DMS79 (cell line): Measurements from ENCODE around the gene USP24.

Source experiments
- DNase-seq: peaks from one replicate; lab custom pipeline; 2025; lab: John Stamatoyannopoulos, UW

The USP24 gene, protein sequence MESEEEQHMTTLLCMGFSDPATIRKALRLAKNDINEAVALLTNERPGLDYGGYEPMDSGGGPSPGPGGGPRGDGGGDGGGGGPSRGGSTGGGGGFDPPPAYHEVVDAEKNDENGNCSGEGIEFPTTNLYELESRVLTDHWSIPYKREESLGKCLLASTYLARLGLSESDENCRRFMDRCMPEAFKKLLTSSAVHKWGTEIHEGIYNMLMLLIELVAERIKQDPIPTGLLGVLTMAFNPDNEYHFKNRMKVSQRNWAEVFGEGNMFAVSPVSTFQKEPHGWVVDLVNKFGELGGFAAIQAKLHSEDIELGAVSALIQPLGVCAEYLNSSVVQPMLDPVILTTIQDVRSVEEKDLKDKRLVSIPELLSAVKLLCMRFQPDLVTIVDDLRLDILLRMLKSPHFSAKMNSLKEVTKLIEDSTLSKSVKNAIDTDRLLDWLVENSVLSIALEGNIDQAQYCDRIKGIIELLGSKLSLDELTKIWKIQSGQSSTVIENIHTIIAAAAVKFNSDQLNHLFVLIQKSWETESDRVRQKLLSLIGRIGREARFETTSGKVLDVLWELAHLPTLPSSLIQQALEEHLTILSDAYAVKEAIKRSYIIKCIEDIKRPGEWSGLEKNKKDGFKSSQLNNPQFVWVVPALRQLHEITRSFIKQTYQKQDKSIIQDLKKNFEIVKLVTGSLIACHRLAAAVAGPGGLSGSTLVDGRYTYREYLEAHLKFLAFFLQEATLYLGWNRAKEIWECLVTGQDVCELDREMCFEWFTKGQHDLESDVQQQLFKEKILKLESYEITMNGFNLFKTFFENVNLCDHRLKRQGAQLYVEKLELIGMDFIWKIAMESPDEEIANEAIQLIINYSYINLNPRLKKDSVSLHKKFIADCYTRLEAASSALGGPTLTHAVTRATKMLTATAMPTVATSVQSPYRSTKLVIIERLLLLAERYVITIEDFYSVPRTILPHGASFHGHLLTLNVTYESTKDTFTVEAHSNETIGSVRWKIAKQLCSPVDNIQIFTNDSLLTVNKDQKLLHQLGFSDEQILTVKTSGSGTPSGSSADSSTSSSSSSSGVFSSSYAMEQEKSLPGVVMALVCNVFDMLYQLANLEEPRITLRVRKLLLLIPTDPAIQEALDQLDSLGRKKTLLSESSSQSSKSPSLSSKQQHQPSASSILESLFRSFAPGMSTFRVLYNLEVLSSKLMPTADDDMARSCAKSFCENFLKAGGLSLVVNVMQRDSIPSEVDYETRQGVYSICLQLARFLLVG (N-terminal part only)

DNA sequence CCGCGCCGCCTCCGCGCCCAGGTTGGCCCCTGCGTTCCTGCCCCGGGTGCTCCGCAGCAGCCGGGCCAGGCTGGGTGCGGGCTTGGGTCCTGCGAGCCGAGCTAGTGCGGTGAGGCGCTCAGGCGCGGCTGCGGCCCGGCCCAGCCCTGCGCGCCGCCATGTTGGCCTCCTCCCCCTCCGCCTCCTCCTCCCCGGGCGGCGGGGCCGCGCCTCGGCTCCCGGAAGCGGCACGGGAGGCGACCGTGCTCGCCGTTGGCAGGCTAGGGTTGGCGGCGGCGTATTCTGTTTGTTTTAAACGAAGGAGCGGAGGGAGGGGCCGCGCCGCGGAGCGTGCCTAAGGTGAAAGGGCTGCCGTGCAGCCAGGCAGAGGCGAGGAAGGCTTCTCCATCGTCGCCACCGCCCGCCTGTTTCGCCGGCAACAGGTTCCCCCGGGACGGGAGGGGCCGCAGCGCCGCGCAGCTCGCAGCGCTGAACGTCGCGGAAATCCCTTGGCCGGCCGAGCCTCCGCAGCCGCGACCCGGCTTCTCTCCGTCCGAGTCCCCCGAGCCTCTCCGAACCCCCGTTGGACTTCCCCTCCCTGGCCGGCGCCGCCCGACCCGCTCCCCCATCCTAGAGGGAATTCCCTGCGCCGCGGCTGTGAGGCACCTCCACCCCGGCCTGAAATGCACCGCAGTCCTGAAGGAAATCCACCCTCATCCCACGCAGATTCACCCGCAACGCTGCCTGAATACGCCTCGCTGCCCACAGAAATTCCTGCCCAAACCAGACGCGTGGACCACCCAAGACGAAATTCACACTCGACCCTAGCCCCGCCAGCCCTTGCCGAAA is at the start of gene USP24:
TSS of gene USP24 (minus strand) at position 171 of the 828 bp plus-strand sequence. CDS start 251 bp downstream, outside the sequence.
- DNase-seq = peak; percentile 59

DNA sequence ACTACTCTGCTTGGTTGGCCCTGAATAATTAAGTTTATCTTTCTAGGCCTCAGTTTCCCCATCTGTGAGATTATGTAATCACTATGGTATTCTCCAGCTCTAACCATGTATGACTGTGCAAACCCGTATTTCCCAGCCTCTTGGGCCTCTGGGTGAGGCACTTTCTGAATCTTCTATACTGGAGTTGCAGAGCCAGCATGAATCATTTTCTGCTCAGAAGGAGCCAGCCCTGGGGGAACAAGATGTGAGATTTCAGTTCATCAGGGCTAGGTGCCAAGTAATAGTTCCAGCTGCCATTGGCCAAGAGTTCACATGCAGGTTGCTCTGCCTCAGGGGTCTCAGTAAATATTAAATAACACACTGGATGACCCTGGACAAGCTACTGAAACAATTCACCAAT is 47.7 kb upstream of the USP24 start:
- no peak for DNase-seq

DNA sequence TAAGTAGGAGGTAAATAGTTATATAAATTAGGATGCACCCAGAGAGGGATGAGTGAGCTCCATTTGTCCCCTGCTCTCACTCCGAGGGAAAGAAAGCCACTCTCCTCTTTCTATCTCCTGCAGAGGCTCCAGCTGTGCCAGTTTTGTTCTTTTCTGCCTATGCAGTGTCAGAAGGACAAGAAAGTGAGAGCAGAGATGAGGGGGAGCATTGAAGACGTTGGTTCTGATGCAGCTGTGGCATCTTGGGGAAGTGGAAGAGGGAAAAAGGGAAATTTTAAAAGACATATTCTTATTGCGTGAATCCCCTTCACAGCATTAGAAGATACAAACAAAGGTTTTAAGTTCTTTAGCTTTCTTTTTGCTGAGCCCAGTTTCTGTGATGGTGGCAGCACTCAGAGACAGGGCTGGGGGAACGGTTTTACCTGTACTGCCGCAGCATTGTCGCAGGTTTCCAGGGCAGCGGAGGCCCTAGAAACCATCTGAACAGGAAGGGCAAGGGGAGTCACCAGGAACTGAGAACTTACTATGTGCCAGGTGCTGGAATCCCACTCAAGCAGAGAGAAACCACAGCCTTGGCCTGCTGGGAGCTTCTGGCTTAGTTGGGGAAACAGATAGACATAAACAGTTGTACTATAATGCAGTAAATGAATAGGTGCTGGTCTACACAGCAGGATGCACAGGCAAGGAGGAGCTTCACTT is 44.9 kb upstream of the USP24 start:
- no peak for DNase-seq

DNA sequence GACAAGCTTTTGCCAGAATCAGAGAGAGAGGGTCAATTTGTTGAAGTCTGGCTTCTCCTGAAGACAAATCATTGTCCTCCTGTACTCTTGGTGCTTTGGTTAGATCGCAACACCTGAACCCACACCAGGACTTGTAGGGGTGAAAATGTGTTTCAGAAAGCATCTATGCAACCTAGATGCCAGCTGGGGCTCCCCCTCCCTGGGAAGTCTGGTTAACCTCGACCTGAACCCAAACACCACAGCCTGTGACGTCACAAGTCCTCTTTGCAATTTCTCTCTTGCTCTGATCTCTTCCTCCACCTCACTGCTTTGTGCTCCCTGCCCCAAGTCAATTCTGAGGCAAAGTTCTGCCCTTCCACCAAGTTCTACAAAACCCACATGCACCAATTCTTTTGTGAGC is 42.8 kb upstream of the USP24 start:
- no peak for DNase-seq

DNA sequence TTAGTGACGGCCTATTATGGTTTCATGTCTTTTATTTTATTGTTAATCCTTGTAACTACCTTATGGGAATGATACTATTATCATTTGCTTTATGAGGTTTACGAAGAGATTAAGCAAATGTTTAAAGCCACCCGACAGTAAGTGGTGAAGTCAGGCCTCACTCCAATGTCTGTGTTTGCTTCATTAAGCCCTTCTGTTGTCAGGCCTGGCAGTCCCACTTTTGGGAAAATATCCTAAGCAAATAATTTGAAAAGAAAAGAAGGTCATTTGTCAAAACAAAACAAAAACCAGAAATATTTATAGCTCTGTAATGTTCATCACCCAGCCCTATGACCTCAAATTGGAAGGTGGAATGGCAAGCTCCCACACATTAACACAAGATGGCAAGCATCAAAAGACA is 40.7 kb upstream of the USP24 start:
- DNase-seq = no peak

DNA sequence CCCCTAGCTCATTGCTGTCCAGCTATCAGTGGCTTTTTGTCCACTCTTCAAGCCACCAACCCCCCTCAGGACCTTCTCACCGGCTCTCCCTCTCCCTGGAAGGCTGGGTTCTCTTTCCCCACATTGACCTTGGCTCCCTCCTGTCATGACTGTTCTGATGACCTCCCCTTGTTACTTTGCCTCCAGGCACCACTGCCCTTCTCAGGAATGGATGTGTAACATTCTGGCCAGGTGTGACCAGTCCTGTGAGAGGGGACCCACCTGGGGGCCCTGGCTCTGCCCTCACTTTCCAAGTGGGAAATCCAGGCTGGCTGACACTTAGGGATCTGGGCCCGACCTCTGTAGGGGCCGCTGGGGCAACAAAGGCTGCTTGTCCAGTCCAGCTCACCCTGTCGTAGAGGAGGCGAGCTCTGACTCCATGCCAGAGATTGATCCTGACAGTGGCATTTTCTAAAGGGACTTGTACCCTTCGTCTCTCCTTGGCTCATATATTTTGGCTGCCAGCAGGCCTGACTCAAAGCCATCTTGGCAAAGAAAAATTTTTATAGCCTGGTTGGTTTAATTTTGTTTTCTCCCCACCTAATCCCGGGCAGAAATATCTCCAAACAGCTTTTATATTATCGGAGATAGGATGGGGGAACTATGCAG is 37.9 kb upstream of the USP24 start:
- DNase-seq = peak; percentile 44

DNA sequence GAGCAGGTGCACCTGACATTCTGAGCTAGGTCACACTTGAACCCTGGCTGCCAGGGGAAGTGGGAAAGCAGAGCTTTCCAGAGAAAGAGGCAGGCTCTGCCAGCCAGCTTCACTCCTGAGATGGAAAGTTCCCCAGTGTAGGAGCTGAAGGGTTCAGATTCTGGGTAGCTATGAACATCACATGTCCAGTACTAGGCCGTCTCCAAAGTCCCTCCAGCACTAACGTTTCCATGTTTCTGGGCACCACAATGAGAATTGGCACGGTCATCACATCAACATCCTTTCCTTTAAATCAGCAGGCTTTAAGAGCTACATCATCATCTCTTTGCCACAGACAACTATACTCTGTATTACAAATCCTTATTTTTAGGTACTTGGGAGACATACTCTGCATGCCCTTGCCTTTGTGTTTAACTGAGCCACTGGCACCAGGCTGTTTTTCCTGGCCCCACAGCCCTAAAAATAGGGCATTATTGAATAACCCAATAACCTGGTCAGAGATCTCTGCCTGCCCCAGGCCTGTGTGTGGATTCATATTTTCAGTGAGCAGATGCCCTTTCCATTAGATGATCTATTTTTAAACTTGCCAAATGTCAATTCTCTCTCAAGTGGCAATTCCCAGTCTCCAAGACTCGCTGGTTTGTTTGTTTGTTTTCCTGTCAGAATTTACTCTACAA is 35.4 kb upstream of the USP24 start:
- no peak for DNase-seq

DNA sequence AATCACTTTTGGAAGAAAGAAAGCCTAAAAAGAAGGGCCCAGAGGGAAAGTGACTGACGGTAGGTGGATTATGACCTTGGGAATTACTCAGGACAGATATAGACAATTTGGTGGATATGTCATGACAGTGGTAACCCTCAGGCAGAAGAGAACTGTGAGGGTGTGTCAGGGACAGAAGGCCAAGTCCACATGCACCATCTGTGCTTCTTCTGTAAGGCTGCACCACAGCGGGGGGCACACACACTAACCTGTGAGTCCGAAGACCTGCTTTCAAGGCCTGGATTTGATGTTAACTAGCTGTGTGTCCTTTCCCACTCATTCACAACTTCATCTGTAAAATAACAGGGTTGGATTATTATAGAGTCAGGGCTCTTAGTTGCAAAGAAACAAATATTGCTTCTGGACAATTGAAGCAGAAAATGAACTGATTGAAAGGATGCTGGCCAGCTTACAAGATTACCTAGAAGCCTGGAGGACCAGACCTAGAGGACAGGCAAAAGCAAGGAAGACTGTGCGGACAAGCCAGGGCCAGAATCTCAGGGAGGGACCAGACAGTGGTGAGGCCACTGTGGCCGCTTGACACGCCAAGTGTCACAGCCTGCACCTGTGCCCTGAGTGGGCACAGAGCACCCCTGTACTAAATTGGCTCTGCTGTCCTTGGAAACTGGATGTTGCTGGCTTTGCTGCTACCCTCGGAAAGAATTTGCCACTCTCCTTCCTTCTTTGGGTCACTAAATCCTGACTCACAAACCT is 34.7 kb upstream of the USP24 start:
- no peak for DNase-seq

DNA sequence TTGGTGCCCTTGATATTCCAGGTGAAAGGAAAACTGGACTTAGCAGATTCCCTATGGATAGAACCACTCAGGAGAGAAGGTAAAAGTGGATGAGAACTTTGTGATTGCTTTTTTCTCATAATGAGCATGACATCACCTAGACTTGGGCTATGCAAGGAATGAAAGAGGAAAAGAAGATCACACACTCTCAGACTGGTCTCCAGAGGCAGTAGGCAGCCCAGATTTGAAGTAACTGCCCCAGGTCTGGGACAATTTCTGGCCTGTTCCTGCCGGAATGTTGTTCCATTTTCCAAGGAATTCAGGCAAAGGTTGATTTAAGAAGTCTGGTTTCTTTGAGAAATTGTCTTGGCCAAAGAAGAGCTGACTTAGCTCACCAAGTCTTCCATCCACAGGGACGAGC is 31.7 kb upstream of the USP24 start:
- no peak for DNase-seq

DNA sequence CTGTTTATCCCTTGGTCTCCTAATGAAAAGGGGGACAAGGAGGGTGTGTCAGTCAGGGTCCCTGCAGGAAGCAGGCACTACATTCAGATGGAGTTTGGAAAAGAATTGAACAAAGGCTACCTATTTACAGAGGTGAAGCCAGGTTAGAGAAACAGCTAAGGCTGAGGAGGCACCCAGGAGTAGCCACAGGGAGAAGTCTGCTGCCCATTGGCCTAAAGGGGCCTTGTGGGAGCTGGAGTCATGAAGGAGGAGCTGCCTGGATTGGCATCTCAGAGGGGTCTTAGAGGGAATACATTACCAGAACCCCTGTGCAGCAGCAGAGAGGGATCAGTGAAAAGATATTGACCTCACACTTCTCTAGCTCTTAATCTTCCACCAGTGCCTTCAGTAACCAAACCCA is 31.2 kb upstream of the USP24 start:
- no peak for DNase-seq

DNA sequence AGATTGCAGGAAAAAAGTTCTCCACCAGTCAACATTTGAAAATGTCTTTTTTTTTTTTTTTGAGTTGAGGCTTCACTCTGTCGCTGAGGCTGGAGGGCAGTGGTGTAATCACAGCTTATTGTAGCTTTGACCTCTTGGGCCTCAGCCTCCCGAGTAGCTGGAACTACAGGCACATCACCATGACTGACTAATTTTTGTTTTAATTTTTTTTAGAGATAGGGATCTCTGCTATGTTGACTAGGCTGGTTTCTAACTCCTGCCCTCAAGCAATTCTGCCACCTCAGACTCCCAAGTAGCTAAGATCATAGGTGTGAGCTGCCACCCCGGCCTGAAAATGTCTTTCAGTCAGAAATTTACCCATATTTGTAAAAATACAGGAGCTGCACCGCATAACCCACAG is 30.6 kb upstream of the USP24 start:
- no peak for DNase-seq

DNA sequence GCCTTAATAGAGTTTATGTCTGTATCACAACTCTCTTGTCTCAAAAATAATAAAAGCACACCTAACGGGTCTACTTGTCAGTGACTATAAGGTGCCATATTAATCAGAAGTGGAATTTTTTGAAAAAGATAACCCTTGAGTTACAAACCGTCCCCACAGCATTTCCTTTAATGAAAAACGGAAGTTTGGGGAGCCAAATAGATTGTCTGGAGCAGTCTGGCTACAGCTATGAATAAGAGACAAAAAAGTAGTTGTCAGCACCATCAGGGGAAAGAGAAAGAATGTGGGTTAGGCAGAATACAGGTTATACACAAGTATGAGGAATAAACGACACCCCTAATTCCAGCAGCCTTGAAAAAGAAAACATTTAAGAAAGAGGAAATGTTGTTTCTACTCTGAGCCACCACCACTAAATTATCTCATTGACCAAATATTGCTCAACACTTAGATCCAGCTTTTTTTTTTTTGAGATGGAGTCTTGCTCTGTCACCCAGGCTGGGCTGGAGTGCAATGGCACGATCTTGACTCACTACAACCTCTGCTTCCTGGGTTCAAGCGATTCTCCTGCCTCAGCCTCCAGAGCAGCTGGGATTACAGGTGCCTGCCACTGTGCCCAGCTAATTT is 29.4 kb upstream of the USP24 start:
- no peak for DNase-seq

DNA sequence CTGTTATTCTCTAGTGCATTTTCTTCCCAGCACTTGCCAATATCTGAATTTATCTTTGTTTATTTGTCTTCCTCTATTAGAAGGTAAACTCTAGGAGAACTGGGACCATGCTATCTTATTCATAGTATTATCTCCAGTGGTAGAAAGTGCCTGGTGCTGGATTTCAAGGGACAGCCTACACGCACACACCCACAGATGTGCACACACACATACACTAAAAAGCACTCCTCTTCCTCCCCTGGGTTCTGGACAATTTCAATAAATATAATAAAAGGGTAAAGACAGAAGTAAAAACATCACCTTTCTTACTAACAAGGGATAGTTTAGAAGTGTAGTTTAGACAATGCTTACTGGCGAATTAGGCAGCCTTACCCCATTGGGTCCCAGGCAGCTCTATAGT is 28.5 kb upstream of the USP24 start:
- DNase-seq = no peak

DNA sequence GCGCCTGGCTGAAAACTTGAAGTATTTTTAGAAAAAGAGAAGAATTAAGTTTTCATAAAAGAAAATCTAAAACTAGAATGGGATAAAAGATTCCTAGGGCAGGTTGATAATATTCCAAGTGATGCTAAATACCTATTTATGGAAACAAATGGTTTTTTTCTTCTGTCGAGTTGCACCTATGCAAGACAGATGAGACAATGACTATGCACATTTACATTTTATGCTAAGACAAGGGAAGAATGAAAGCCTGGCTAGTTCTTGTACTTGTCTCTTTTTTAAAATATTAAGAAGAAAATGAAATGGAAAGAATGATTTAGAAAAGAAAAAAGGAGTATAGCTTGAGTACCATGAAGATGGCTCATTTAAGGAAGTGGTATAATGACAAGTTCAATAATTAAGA is 24.4 kb upstream of the USP24 start:
- DNase-seq = no peak

DNA sequence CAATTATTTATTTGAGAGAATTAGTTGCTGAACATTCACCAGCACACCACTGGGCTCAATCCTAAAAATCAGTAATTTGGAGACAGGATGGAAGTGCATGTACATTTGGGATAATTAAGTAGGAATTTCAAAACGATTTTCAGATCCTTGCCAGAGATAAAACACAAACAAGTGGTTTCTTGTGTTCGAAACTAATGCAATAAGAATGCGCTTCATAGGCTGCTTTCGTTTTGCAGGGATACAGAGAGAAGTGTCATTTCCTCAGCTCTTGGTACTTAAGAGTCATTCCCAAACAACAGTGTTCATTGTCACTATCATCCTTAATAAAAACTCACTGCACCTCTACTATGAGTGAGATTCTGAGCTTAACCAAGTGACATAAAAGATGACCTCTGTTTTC is 20.6 kb upstream of the USP24 start:
- DNase-seq = no peak

DNA sequence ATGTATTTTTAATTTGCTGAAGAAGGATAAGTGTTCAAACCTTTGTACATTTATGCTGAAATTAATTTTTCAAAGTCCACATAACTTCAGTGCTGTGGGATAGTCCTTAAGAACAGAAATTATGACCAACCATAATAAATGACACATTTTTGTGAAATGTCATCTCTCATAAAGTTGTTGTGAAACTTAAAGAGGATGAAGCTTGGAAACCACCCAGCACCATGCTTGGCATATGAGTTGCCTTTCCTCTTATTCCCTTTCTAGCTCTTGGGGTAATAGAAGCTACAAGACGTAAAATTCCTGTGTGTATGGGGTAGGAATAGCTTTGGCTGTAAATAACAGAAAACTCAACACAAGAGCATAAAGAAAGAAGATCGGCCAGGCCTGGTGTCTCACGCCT is 18.9 kb upstream of the USP24 start:
- DNase-seq = no peak

DNA sequence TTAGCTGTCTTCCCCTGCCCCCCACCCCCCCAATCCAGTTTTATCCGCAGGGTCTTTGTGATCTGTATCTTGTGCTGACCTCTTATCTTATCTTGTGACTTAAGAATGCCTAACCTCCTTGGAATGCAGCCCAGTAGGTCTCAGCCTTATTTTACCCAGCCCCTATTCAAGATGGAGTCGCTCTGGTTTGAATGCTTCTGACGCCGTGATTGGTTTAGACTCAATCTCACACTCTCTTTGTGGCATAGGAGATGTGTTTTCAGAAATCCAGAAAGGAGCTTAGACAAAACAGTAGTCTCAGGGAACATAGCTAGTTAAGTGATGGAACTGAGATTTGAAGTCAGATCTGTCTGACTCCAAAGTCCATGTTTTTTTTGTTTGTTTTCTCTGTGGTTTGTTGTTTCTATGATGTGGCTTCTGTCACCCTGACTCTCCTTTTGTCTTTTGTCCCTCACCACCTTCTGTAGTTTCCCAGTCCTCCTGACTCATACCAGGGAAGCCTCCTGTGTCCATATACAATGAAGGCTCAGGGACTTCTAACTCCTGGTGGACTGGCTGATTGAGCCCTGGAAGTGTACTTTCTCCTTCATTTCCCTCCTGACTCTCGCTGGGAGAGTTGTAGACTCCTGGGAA is 18.1 kb upstream of the USP24 start:
- DNase-seq = no peak
